Thyroid gland (tissue), 4 donors: ENCODE data around the gene FXYD5. TPM values are rescaled to one million over a fixed set of nuclear protein-coding genes. Genes with fewer than 3 reads are reported as not detected.

Source experiments
- DNase-seq, 2 donors: peaks; one replicate each; pipeline ENCODE4 v3.0.0-alpha.2; 2019
- H3K27ac ChIP-seq, 3 donors: fragments of 200-600 bp; sonication (generic); 1 replicate in 2 of 3; 2 replicates in 1 of 3; pipeline ENCODE4 v1.5.1; 2016 to 2019; ENCODE audit warnings: mild to moderate bottlenecking in 1 of 3, moderate library complexity in 1 of 3
- H3K27me3 ChIP-seq: fragments of 200-600 bp; sonication (generic); one replicate; pipeline ENCODE4 v1.5.1; 2019
- H3K36me3 ChIP-seq, 2 donors: fragments of 200-600 bp; sonication (generic); one replicate each; pipeline ENCODE4 v1.5.1; 2016 to 2019
- H3K4me1 ChIP-seq, 2 donors: fragments of 200-600 bp; sonication (generic); one replicate each; pipeline ENCODE4 v1.5.1; 2017 to 2019
- H3K4me3 ChIP-seq, 3 donors: fragments of 200-600 bp; sonication (generic); replicated peaks in 1 of 3; 1 replicate in 2 of 3; 2 replicates in 1 of 3; pipeline ENCODE4 v1.5.1; 2016; ENCODE audit warnings: mild to moderate bottlenecking in 1 of 3
- H3K9me3 ChIP-seq: fragments of 200-600 bp; sonication (generic); one replicate; pipeline ENCODE4 v1.5.1; 2017
- CTCF ChIP-seq, 6 experiments: fragments of 200-600 bp in 3 of 6; fragments of 450-650 bp in 3 of 6; sonication (generic) in 3 of 6; IDR thresholded peaks; one replicate each; pipeline ENCODE4 v1.5.1; 2016 to 2019; ENCODE audit warnings: antibody characterized with exemption in 6 of 6, mild to moderate bottlenecking in 2 of 6, inconsistent platforms in 1 of 6, moderate library complexity in 1 of 6
- POLR2A ChIP-seq, 2 donors: fragments of 450-650 bp; IDR thresholded peaks; one replicate each; pipeline ENCODE4 v1.6.1; 2017; ENCODE audit warnings: antibody characterized with exemption in 2 of 2, mild to moderate bottlenecking in 2 of 2, moderate library complexity in 1 of 2
- WGBS, 2 donors: methylation state at CpG; one replicate each; pipeline ENCODE4 v1.1.5; 2017; 5-methylcytosine and 5-hydroxymethylcytosine counted together
- intact Hi-C: fragments of 100-400 bp; cut with DNase I; formaldehyde crosslinking; loops from one replicate; pipeline ENCODE4 v1.15.1; 2023
- total RNA-seq, 4 donors: library from RNA; depleted of rRNA; stranded (reverse); fragments of >200 nt; gene quantifications; one replicate each; pipeline ENCODE4 v1.2.3, GENCODE V29; 2016

The FXYD5 gene
- total RNA-seq, 4 donors from 2014 or later: 9.3 to 52.4 (median 19.6) TPM

- peaks cover 0 to 5% of the 10 kb centered on the region in 2 donors for H3K4me1 ChIP-seq
- WGBS, 2 donors: 69 to 83% methylated on average over 10 to 15 of the region's 15 CpGs
- H3K9me3 ChIP-seq: no peaks in the 10 kb centered on the region
- DNase-seq: no peak
- no peaks in the 10 kb centered on the region for H3K27me3 ChIP-seq
- no peaks in the 10 kb centered on the region for H3K36me3 ChIP-seq
- TF ChIP-seq POLR2A (IDR thresholded peaks at IDR 0.05): no peak
- no peak for TF ChIP-seq CTCF (IDR thresholded peaks at IDR 0.05)
- intact Hi-C loops: no loop called here
- H3K27ac ChIP-seq: no peak overlapping the region
- no peak overlapping the region for H3K4me3 ChIP-seq
Observed at GRCh38 chr19:35112995-35113688, 41.4 kb upstream of the FXYD5 start.

- DNase-seq: peak; percentile 37 to 38
- Histone ChIP-seq H3K36me3 (no peaks in the 10 kb centered on the region), H3K27me3 (no peaks in the 10 kb centered on the region), H3K4me1 (peaks cover 0 to 5% of the 10 kb centered on the region in 2 donors), H3K9me3 (no peaks in the 10 kb centered on the region), H3K27ac (no peak overlapping the region), H3K4me3 (no peak overlapping the region)
- 11 to 13% methylated on average over 23 of the region's 23 CpGs for WGBS, 2 donors
- TF ChIP-seq CTCF (IDR thresholded peaks at IDR 0.05): peak; percentile 62 to 88 (median 69)
- no peak for TF ChIP-seq POLR2A (IDR thresholded peaks at IDR 0.05)
- intact Hi-C loops: no loop called here
Observed at GRCh38 chr19:35114353-35115176, 40.0 kb upstream of the FXYD5 start.

- intact Hi-C loops: no loop called here
- Histone ChIP-seq H3K27me3 (no peaks in the 10 kb centered on the region), H3K36me3 (no peaks in the 10 kb centered on the region), H3K4me3 (no peak within 1 kb of the TSS), H3K4me1 (peaks cover 0 to 5% of the 10 kb centered on the region in 2 donors), H3K27ac (no peak within 1 kb of the TSS), H3K9me3 (no peaks in the 10 kb centered on the region)
- WGBS, 2 donors: 64 to 71% methylated on average over 14 of the region's 14 CpGs
- no peak for DNase-seq
- TF ChIP-seq POLR2A (IDR thresholded peaks at IDR 0.05) (no peak), CTCF (IDR thresholded peaks at IDR 0.05) (no peak)
Observed at GRCh38 chr19:35115177-35115951, 39.2 kb upstream of the FXYD5 start, which contains the start of gene FXYD3. FXYD3 (plus strand) TSS chr19:35115823; CDS start chr19:35119377, 3,554 bp downstream.

- H3K36me3 ChIP-seq: no peaks in the 10 kb centered on the region
- H3K27me3 ChIP-seq: no peaks in the 10 kb centered on the region
- DNase-seq: no peak
- intact Hi-C loops: no loop called here
- H3K27ac ChIP-seq: no peak overlapping the region
- peaks cover 0 to 5% of the 10 kb centered on the region in 2 donors for H3K4me1 ChIP-seq
- TF ChIP-seq CTCF (IDR thresholded peaks at IDR 0.05) (no peak), POLR2A (IDR thresholded peaks at IDR 0.05) (no peak)
- 69 to 75% methylated on average over 13 of the region's 13 CpGs for WGBS, 2 donors
- H3K9me3 ChIP-seq: no peaks in the 10 kb centered on the region
- no peak overlapping the region for H3K4me3 ChIP-seq
Observed at GRCh38 chr19:35116072-35116801, 38.3 kb upstream of the FXYD5 start.
